ENCODE data around the gene TMEM117.

TMEM117 gene

DNA sequence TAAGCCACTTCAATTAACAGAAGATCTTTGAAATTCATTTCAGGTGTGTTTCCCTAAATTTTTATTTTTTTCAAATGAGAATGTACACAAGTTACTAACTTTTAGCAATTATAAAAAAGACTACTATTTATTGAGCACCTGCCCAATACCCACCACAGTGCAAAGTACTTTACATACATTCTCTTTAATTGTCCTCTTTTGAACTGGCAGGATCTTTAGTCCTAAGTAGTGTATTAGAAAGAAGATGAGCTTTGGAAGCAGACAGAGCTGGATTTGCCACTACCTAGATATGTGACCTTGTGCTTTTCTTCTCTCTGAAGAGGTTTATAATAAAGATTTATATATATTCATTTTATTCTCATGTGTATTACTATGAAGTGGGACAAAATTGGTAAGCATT is 63.7 kb downstream of the TMEM117 start:
- Histone ChIP-seq H3K36me3 (ENCODE audit: control insufficient read depth in 2 of 2, insufficient read depth in 2 of 2, low read length in 2 of 2) (no peaks in the 10 kb centered on the region), H3K27ac (ENCODE audit: low read depth in 2 of 2, low read length in 2 of 2) (no peak overlapping the region), H3K4me1 (ENCODE audit: control insufficient read depth in 2 of 2, insufficient read depth in 2 of 2, low read length in 2 of 2) (no peaks in the 10 kb centered on the region), H3K4me3 (ENCODE audit: low read length in 2 of 2) (no peak overlapping the region), H3K9ac (ENCODE audit: low read depth in 1 of 2, low read length in 2 of 2) (no peak overlapping the region), H3K27me3 (ENCODE audit: control insufficient read depth in 2 of 2, insufficient read depth in 2 of 2, low read length in 2 of 2) (no peaks in the 10 kb centered on the region), H3K9me3 (ENCODE audit: control insufficient read depth in 2 of 2, low read length in 2 of 2) (no peaks in the 10 kb centered on the region)

DNA sequence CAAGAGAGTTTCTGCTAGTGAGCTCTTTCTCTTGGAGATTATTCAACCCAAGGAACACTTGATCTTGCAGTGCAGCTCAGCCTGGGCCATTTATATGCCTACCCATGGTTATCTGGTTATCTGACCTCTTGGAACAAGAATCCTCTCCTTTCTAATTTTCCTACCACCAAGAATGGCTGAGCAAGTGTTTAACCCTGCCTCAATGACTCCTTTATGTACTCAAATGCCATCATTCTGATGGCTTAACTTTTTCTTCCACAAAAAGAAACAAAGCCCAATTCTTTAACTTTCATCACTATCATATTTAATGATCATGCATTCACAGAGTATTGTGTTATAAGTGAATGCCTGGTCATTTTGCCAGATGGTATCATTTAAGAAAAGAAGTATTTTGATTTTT is 67.8 kb downstream of the TMEM117 start:
- no peak overlapping the region for H3K4me3 ChIP-seq (ENCODE audit: low read length in 2 of 2)
- H3K9me3 ChIP-seq (ENCODE audit: control insufficient read depth in 2 of 2, low read length in 2 of 2): no peaks in the 10 kb centered on the region
- no peaks in the 10 kb centered on the region for H3K4me1 ChIP-seq (ENCODE audit: control insufficient read depth in 2 of 2, insufficient read depth in 2 of 2, low read length in 2 of 2)
- no peaks in the 10 kb centered on the region for H3K27me3 ChIP-seq (ENCODE audit: control insufficient read depth in 2 of 2, insufficient read depth in 2 of 2, low read length in 2 of 2)
- no peak overlapping the region for H3K9ac ChIP-seq (ENCODE audit: low read depth in 1 of 2, low read length in 2 of 2)
- no peaks in the 10 kb centered on the region for H3K36me3 ChIP-seq (ENCODE audit: control insufficient read depth in 2 of 2, insufficient read depth in 2 of 2, low read length in 2 of 2)
- H3K27ac ChIP-seq (ENCODE audit: low read depth in 2 of 2, low read length in 2 of 2): no peak overlapping the region

- no peak overlapping the region for H3K4me3 ChIP-seq (ENCODE audit: low read length in 2 of 2)
- H3K27me3 ChIP-seq (ENCODE audit: control insufficient read depth in 2 of 2, insufficient read depth in 2 of 2, low read length in 2 of 2): no peaks in the 10 kb centered on the region
- no peaks in the 10 kb centered on the region for H3K36me3 ChIP-seq (ENCODE audit: control insufficient read depth in 2 of 2, insufficient read depth in 2 of 2, low read length in 2 of 2)
- no peaks in the 10 kb centered on the region for H3K4me1 ChIP-seq (ENCODE audit: control insufficient read depth in 2 of 2, insufficient read depth in 2 of 2, low read length in 2 of 2)
- no peaks in the 10 kb centered on the region for H3K9me3 ChIP-seq (ENCODE audit: control insufficient read depth in 2 of 2, low read length in 2 of 2)
- H3K27ac ChIP-seq (ENCODE audit: low read depth in 2 of 2, low read length in 2 of 2): no peak overlapping the region
- H3K9ac ChIP-seq (ENCODE audit: low read depth in 1 of 2, low read length in 2 of 2): no peak overlapping the region
These were observed 77.0 kb downstream of the TMEM117 start for GRCh38 chr12:43912859-43913258.

DNA sequence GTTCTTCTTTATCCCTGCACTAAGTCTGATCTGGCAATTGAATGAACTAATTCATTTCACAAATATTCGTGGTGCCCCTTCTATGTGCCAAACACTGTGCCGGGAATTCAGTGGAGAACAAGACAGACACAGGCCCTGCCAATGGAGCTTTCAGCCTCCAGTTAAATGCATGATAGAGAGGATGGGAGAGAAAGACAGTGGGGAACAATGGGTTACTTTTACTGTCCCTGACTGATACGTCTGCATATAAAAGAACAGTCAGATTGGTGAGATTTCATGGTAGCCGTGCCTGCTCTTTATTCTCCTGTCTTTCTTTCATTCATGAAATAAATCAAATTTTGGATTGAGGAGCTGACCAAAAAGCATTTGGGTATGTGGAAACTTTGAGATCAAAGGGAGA is 78.5 kb downstream of the TMEM117 start:
- H3K27me3 ChIP-seq (ENCODE audit: control insufficient read depth in 2 of 2, insufficient read depth in 2 of 2, low read length in 2 of 2): no peaks in the 10 kb centered on the region
- H3K27ac ChIP-seq (ENCODE audit: low read depth in 2 of 2, low read length in 2 of 2): no peak overlapping the region
- no peak overlapping the region for H3K4me3 ChIP-seq (ENCODE audit: low read length in 2 of 2)
- H3K9ac ChIP-seq (ENCODE audit: low read depth in 1 of 2, low read length in 2 of 2): no peak overlapping the region
- H3K9me3 ChIP-seq (ENCODE audit: control insufficient read depth in 2 of 2, low read length in 2 of 2): no peaks in the 10 kb centered on the region
- H3K4me1 ChIP-seq (ENCODE audit: control insufficient read depth in 2 of 2, insufficient read depth in 2 of 2, low read length in 2 of 2): no peaks in the 10 kb centered on the region
- H3K36me3 ChIP-seq (ENCODE audit: control insufficient read depth in 2 of 2, insufficient read depth in 2 of 2, low read length in 2 of 2): no peaks in the 10 kb centered on the region

DNA sequence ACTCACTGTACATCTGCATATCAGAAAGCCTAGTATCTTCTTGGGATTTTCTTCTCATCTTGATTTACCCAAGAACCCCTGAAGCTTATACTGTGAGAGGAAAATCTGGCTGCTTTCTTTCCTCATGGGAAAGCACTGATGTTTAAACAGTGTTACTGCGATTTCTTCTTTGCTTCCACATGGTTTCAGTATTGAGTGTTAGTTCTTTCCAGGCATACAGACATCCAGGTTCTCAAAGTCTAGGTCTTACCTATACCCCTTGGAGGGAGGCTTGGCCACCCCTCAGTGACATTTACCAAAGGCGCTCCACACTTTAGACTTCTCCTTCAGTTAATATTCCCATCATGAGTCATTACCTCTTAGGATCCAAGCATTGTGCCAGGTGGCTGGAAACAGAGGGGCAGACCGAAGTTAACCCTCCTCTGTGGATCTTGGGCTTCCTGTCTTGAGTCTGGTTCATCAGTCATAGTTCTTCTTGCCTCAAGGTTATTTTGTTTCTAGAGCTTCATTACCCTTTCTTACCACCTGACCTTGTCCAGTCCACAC is 79.1 kb downstream of the TMEM117 start:
- Histone ChIP-seq H3K9ac (ENCODE audit: low read depth in 1 of 2, low read length in 2 of 2) (no peak overlapping the region), H3K4me3 (ENCODE audit: low read length in 2 of 2) (no peak overlapping the region), H3K4me1 (ENCODE audit: control insufficient read depth in 2 of 2, insufficient read depth in 2 of 2, low read length in 2 of 2) (no peaks in the 10 kb centered on the region), H3K27me3 (ENCODE audit: control insufficient read depth in 2 of 2, insufficient read depth in 2 of 2, low read length in 2 of 2) (no peaks in the 10 kb centered on the region), H3K27ac (ENCODE audit: low read depth in 2 of 2, low read length in 2 of 2) (no peak overlapping the region), H3K36me3 (ENCODE audit: control insufficient read depth in 2 of 2, insufficient read depth in 2 of 2, low read length in 2 of 2) (no peaks in the 10 kb centered on the region), H3K9me3 (ENCODE audit: control insufficient read depth in 2 of 2, low read length in 2 of 2) (no peaks in the 10 kb centered on the region)

- H3K27me3 ChIP-seq (ENCODE audit: control insufficient read depth in 2 of 2, insufficient read depth in 2 of 2, low read length in 2 of 2): no peaks in the 10 kb centered on the region
- H3K4me3 ChIP-seq (ENCODE audit: low read length in 2 of 2): no peak overlapping the region
- H3K27ac ChIP-seq (ENCODE audit: low read depth in 2 of 2, low read length in 2 of 2): no peak overlapping the region
- no peaks in the 10 kb centered on the region for H3K36me3 ChIP-seq (ENCODE audit: control insufficient read depth in 2 of 2, insufficient read depth in 2 of 2, low read length in 2 of 2)
- H3K9me3 ChIP-seq (ENCODE audit: control insufficient read depth in 2 of 2, low read length in 2 of 2): no peaks in the 10 kb centered on the region
- no peaks in the 10 kb centered on the region for H3K4me1 ChIP-seq (ENCODE audit: control insufficient read depth in 2 of 2, insufficient read depth in 2 of 2, low read length in 2 of 2)
- no peak overlapping the region for H3K9ac ChIP-seq (ENCODE audit: low read depth in 1 of 2, low read length in 2 of 2)
These were observed 82.0 kb downstream of the TMEM117 start for GRCh38 chr12:43917896-43918295.

- H3K27me3 ChIP-seq (ENCODE audit: control insufficient read depth in 2 of 2, insufficient read depth in 2 of 2, low read length in 2 of 2): no peaks in the 10 kb centered on the region
- no peak overlapping the region for H3K9ac ChIP-seq (ENCODE audit: low read depth in 1 of 2, low read length in 2 of 2)
- H3K4me1 ChIP-seq (ENCODE audit: control insufficient read depth in 2 of 2, insufficient read depth in 2 of 2, low read length in 2 of 2): no peaks in the 10 kb centered on the region
- no peaks in the 10 kb centered on the region for H3K36me3 ChIP-seq (ENCODE audit: control insufficient read depth in 2 of 2, insufficient read depth in 2 of 2, low read length in 2 of 2)
- no peak overlapping the region for H3K4me3 ChIP-seq (ENCODE audit: low read length in 2 of 2)
- no peaks in the 10 kb centered on the region for H3K9me3 ChIP-seq (ENCODE audit: control insufficient read depth in 2 of 2, low read length in 2 of 2)
- no peak overlapping the region for H3K27ac ChIP-seq (ENCODE audit: low read depth in 2 of 2, low read length in 2 of 2)
These were observed 85.9 kb downstream of the TMEM117 start for GRCh38 chr12:43921666-43922337.

GRCh38 chr12:43930032-43930431 is 94.2 kb downstream of the TMEM117 start:
- no peak overlapping the region for H3K27ac ChIP-seq (ENCODE audit: low read depth in 2 of 2, low read length in 2 of 2)
- H3K4me1 ChIP-seq (ENCODE audit: control insufficient read depth in 2 of 2, insufficient read depth in 2 of 2, low read length in 2 of 2): no peaks in the 10 kb centered on the region
- no peaks in the 10 kb centered on the region for H3K27me3 ChIP-seq (ENCODE audit: control insufficient read depth in 2 of 2, insufficient read depth in 2 of 2, low read length in 2 of 2)
- H3K9ac ChIP-seq (ENCODE audit: low read depth in 1 of 2, low read length in 2 of 2): no peak overlapping the region
- H3K4me3 ChIP-seq (ENCODE audit: low read length in 2 of 2): no peak overlapping the region
- H3K9me3 ChIP-seq (ENCODE audit: control insufficient read depth in 2 of 2, low read length in 2 of 2): peaks cover 0 to 4% of the 10 kb centered on the region in 2 donors
- no peaks in the 10 kb centered on the region for H3K36me3 ChIP-seq (ENCODE audit: control insufficient read depth in 2 of 2, insufficient read depth in 2 of 2, low read length in 2 of 2)

- H3K9me3 ChIP-seq (ENCODE audit: control insufficient read depth in 2 of 2, low read length in 2 of 2): peaks cover 0 to 4% of the 10 kb centered on the region in 2 donors
- no peaks in the 10 kb centered on the region for H3K4me1 ChIP-seq (ENCODE audit: control insufficient read depth in 2 of 2, insufficient read depth in 2 of 2, low read length in 2 of 2)
- H3K27me3 ChIP-seq (ENCODE audit: control insufficient read depth in 2 of 2, insufficient read depth in 2 of 2, low read length in 2 of 2): no peaks in the 10 kb centered on the region
- no peaks in the 10 kb centered on the region for H3K36me3 ChIP-seq (ENCODE audit: control insufficient read depth in 2 of 2, insufficient read depth in 2 of 2, low read length in 2 of 2)
- H3K27ac ChIP-seq (ENCODE audit: low read depth in 2 of 2, low read length in 2 of 2): no peak overlapping the region
- no peak overlapping the region for H3K4me3 ChIP-seq (ENCODE audit: low read length in 2 of 2)
- H3K9ac ChIP-seq (ENCODE audit: low read depth in 1 of 2, low read length in 2 of 2): no peak overlapping the region
These were observed 95.3 kb downstream of the TMEM117 start for GRCh38 chr12:43931187-43931586.

DNA sequence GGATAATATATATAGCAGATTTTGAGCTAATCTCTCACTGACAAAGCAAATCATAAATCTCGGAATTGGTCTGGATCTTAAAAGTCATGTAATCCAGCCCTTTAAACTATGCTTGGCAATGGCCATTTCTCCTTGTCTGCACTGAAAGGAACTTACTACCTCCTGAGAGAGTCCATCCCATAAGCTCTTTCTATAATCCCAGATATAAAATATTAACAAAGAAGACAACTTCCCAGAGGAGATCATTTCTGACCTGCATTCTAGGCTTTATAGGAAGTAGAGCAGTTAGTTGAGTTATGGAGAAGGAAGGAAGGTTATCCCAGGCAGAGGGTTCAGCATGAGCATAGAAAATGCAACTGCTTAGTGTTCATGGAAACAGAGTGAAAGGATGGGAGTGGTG is 99.7 kb downstream of the TMEM117 start:
- Histone ChIP-seq H3K27ac (ENCODE audit: low read depth in 2 of 2, low read length in 2 of 2) (no peak overlapping the region), H3K4me3 (ENCODE audit: low read length in 2 of 2) (no peak overlapping the region), H3K27me3 (ENCODE audit: control insufficient read depth in 2 of 2, insufficient read depth in 2 of 2, low read length in 2 of 2) (no peaks in the 10 kb centered on the region), H3K4me1 (ENCODE audit: control insufficient read depth in 2 of 2, insufficient read depth in 2 of 2, low read length in 2 of 2) (no peaks in the 10 kb centered on the region), H3K36me3 (ENCODE audit: control insufficient read depth in 2 of 2, insufficient read depth in 2 of 2, low read length in 2 of 2) (no peaks in the 10 kb centered on the region), H3K9ac (ENCODE audit: low read depth in 1 of 2, low read length in 2 of 2) (no peak overlapping the region), H3K9me3 (ENCODE audit: control insufficient read depth in 2 of 2, low read length in 2 of 2) (peaks cover 0 to 4% of the 10 kb centered on the region in 2 donors)

Data from mucosa of rectum (tissue), 2 donors.